Choroid plexus epithelial cell (primary cell): ENCODE results near the gene IQGAP1.

ENCODE experiments used
- DNase-seq: peaks from one replicate; pipeline ENCODE4 v3.0.0-alpha.2; 2010; ENCODE audit warnings: low read depth
- H3K4me3 ChIP-seq: 2 replicates; pipeline ENCODE4 v1.5.1; 2011; ENCODE audit warnings: low read depth, mild to moderate bottlenecking, control low read depth, low read length, moderate library complexity
- CTCF ChIP-seq: conservative IDR thresholded peaks from 2 replicates; pipeline ENCODE4 v1.5.1; 2011; ENCODE audit warnings: low read depth, mild to moderate bottlenecking, control low read depth, inconsistent platforms, low read length, moderate library complexity

Gene IQGAP1

DNA sequence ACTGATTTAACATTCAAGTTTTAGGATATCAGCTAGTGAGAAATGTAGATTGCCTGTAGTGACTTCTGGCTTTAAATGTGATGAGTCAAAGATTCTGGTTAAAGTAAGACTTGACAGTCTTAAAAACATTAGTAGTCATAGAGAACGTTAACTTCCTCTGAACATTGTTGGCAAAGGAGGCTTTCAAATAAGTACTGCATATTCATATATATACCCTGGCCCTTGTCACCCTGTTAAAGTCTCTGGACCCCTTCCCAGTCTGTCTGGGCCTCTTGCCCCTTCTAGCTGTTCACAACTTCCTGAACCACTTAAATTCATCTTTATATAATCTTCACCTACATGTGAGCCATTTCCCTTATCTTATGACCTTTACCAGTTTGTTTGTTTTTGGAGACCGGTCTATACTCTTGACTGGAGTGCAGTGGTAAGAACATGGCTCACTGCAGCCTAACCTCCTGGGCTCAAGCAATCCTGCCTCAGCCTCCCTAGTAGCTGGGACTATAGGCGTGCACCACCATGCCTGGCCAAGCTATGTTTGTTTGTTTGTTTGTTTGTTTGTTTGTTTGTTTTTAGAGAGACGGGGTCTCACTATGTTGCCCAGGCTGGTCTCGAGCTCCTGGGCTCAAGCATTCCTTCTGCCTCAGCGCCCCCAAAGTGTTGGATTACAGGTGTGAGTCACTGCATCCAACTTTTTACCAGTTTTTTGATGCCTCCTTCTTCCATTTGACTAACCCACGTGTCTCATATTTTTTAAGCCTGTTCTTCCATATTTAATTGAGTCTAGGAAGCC lies 77.3 kb downstream of the IQGAP1 start:
- no peak overlapping the region for H3K4me3 ChIP-seq
- TF ChIP-seq CTCF: no peak
- DNase-seq: peak; percentile 75

- peak; percentile 63 for DNase-seq
- TF ChIP-seq CTCF: no peak
Measured at GRCh38 chr15:90465930-90466567, 78.0 kb downstream of the IQGAP1 start.

DNA sequence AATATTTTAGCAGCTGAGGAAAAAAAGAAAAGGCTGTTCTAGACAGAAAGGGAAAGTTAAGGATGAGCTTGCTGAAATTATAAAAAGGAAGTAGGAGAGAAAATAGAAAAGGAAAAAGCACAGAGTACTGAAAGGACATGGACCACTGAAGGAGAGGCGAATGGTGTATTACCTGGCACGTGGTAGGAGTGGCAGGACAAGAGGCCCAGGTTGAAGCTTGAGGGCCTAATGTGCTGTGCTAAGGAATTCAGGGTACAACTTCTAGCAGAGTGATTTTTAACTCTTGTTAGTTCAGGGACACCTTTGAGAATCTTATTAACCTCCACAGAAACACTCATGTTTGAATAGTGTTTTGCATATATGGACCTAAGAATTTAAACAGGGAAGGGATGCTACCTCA lies 81.7 kb downstream of the IQGAP1 start:
- no peak for DNase-seq
- TF ChIP-seq CTCF: no peak
- H3K4me3 ChIP-seq: no peak overlapping the region

More at GRCh38 chr15:90465930-90466567, 78.0 kb downstream of the IQGAP1 start:
- no peak overlapping the region for H3K4me3 ChIP-seq

GRCh38 chr15:90470453-90470852 lies 82.4 kb downstream of the IQGAP1 start:
- TF ChIP-seq CTCF: no peak
- DNase-seq: peak; percentile 21
- no peak overlapping the region for H3K4me3 ChIP-seq

- no peak overlapping the region for H3K4me3 ChIP-seq
- DNase-seq: no peak
- TF ChIP-seq CTCF: no peak
Measured at GRCh38 chr15:90471126-90471525, 83.1 kb downstream of the IQGAP1 start.

DNA sequence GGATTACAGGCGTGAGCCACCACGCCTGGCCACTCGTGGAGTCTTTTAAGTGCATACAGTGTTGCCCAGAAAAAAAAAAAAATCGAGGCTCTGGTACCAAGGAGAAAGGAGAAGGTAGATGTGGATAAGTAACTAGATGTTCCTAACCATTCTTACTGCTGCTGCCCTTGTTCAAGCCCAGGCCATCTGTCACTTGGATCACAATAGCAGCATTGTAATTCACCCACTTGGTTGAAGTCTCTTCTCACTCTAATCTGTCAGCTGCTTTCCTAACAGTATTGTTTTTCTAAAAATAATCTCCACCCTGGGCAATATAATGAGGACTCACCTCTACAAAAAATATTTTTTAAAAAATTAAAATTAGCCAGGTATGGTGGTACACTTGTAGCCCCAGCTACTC lies 83.7 kb downstream of the IQGAP1 start:
- TF ChIP-seq CTCF: no peak
- no peak overlapping the region for H3K4me3 ChIP-seq
- DNase-seq: no peak
